DOHH2 (cell line): ENCODE data around the gene OPN3.

Experiments
- H3F3A ChIP-seq: fragments of 200-600 bp; sonication (generic), shearing (Covaris generic); 2 replicates; pipeline ENCODE4 v1.6.0; 2016; ENCODE audit warnings: antibody characterized with exemption, mild to moderate bottlenecking; ENCODE audit not compliant: control insufficient read depth, insufficient read depth
- H3K27ac ChIP-seq: fragments of 200-600 bp; sonication (generic); 2 replicates; pipeline ENCODE4 v1.5.1; 2014; ENCODE audit warnings: low read depth, mild to moderate bottlenecking, low read length, moderate library complexity
- H3K27me3 ChIP-seq: fragments of 200-600 bp; sonication (generic); 2 replicates; pipeline ENCODE4 v1.6.1; 2014; ENCODE audit warnings: mild to moderate bottlenecking, low read length, mixed read lengths; ENCODE audit not compliant: control insufficient read depth
- H3K36me3 ChIP-seq: fragments of 200-600 bp; sonication (generic); 2 replicates; pipeline ENCODE4 v1.6.1; 2014; ENCODE audit warnings: mild to moderate bottlenecking, low read length, moderate library complexity, mixed read lengths; ENCODE audit not compliant: control insufficient read depth
- H3K4me1 ChIP-seq: fragments of 200-600 bp; sonication (generic); 2 replicates; pipeline ENCODE4 v1.6.1; 2014; ENCODE audit warnings: mild to moderate bottlenecking, low read length, mixed read lengths; ENCODE audit not compliant: control insufficient read depth
- H3K4me2 ChIP-seq: fragments of 200-600 bp; sonication (generic); 2 replicates; pipeline ENCODE4 v1.6.0; 2014; ENCODE audit warnings: mild to moderate bottlenecking, low read length, moderate library complexity
- H3K4me3 ChIP-seq: fragments of 200-600 bp; sonication (generic); 2 replicates; pipeline ENCODE4 v1.5.1; 2014; ENCODE audit warnings: mild to moderate bottlenecking, low read length, mixed read lengths
- H3K79me2 ChIP-seq: fragments of 200-600 bp; sonication (generic); 2 replicates; pipeline ENCODE4 v1.6.1; 2014; ENCODE audit warnings: mild to moderate bottlenecking, low read length, mixed read lengths; ENCODE audit not compliant: control insufficient read depth
- H3K9me2 ChIP-seq: fragments of 200-600 bp; sonication (generic); replicated peaks from 2 replicates; pipeline ENCODE4 v1.6.1; 2014; ENCODE audit warnings: mild to moderate bottlenecking, low read length, mixed read lengths; ENCODE audit not compliant: control insufficient read depth
- H3K9me3 ChIP-seq: fragments of 200-600 bp; sonication (generic); 2 replicates; pipeline ENCODE4 v1.6.1; 2014; ENCODE audit warnings: antibody characterized with exemption, low read length, mixed read lengths; ENCODE audit not compliant: control insufficient read depth, insufficient read depth
- H4K20me1 ChIP-seq: fragments of 200-600 bp; sonication (generic); 2 replicates; pipeline ENCODE4 v1.6.0; 2014; ENCODE audit warnings: low read depth, mild to moderate bottlenecking, antibody characterized with exemption, low read length, moderate library complexity; ENCODE audit not compliant: control insufficient read depth, insufficient read depth
- CTCF ChIP-seq: fragments of 200-600 bp; sonication (generic); IDR thresholded peaks from one replicate; pipeline ENCODE4 v1.5.1; 2014; ENCODE audit warnings: antibody characterized with exemption, mild to moderate bottlenecking, low read depth, low read length; ENCODE audit not compliant: poor library complexity, severe bottlenecking
- EZH2phosphoT487 ChIP-seq: fragments of 200-600 bp; sonication (generic); IDR thresholded peaks from 2 replicates; pipeline ENCODE4 v1.6.1; 2017; ENCODE audit warnings: borderline replicate concordance, mild to moderate bottlenecking, antibody characterized with exemption, low read length, moderate library complexity, mixed read lengths

Gene OPN3

GRCh38 chr1:241603731-241604245 is 36.4 kb downstream of the OPN3 start:
- Histone ChIP-seq H3K9me2 (no peaks in the 10 kb centered on the region), H3K9me3 (no peaks in the 10 kb centered on the region), H3K4me3 (no peak overlapping the region), H3K4me2 (no peak overlapping the region), H3F3A (no peaks in the 10 kb centered on the region), H4K20me1 (no peaks in the 10 kb centered on the region), H3K79me2 (no peaks in the 10 kb centered on the region), H3K36me3 (no peaks in the 10 kb centered on the region), H3K4me1 (peaks cover 18% of the 10 kb centered on the region), H3K27ac (no peak overlapping the region), H3K27me3 (no peaks in the 10 kb centered on the region)
- TF ChIP-seq CTCF = no peak
- TF ChIP-seq EZH2phosphoT487 = no peak

GRCh38 chr1:241600496-241600901 is 39.7 kb downstream of the OPN3 start:
- no peaks in the 10 kb centered on the region for H3K9me2 ChIP-seq
- H3K27ac ChIP-seq = no peak overlapping the region
- no peaks in the 10 kb centered on the region for H3K36me3 ChIP-seq
- peaks cover 48% of the 10 kb centered on the region for H3K4me1 ChIP-seq
- TF ChIP-seq CTCF (no peak), EZH2phosphoT487 (no peak)
- no peaks in the 10 kb centered on the region for H3K9me3 ChIP-seq
- H3K79me2 ChIP-seq = no peaks in the 10 kb centered on the region
- no peaks in the 10 kb centered on the region for H4K20me1 ChIP-seq
- H3F3A ChIP-seq = no peaks in the 10 kb centered on the region
- peak overlapping the region; percentile 11; the same call in 1 of the 2 replicates for H3K4me3 ChIP-seq
- H3K27me3 ChIP-seq = no peaks in the 10 kb centered on the region
- peak overlapping the region; percentile 43 for H3K4me2 ChIP-seq

- Histone ChIP-seq H3F3A (no peaks in the 10 kb centered on the region), H3K9me2 (no peaks in the 10 kb centered on the region), H3K36me3 (no peaks in the 10 kb centered on the region), H3K9me3 (no peaks in the 10 kb centered on the region), H3K27me3 (no peaks in the 10 kb centered on the region), H3K79me2 (no peaks in the 10 kb centered on the region), H4K20me1 (no peaks in the 10 kb centered on the region), H3K4me2 (peak overlapping the region; percentile 61), H3K27ac (peak overlapping the region; percentile 9; the same call in 1 of the 2 replicates), H3K4me3 (peak overlapping the region; percentile 24), H3K4me1 (peaks cover 48% of the 10 kb centered on the region)
- TF ChIP-seq EZH2phosphoT487 (no peak), CTCF (no peak)
Measured at GRCh38 chr1:241598249-241598648, 41.9 kb downstream of the OPN3 start.
